HG03469 (cell line): Measurements from ENCODE around the gene PRM3.

Experiments used
- ATAC-seq: cut with Tn5 transposase; IDR thresholded peaks from one replicate; pipeline ENCODE4 v1.9.1; 2021; ENCODE audit warnings: mild to moderate bottlenecking, moderate library complexity, moderate number of reproducible peaks; ENCODE audit not compliant: unreplicated experiment

PRM3 gene

GRCh38 chr16:11248133-11248532 lies 25.3 kb downstream of the PRM3 start:
- ATAC-seq: no peak

GRCh38 chr16:11245988-11246387 lies 27.4 kb downstream of the PRM3 start:
- no peak for ATAC-seq

GRCh38 chr16:11245222-11245737 lies 28.1 kb downstream of the PRM3 start:
- ATAC-seq: no peak

- ATAC-seq: no peak
Observed at GRCh38 chr16:11242658-11243057, 30.8 kb downstream of the PRM3 start.

- ATAC-seq: no peak
Observed at GRCh38 chr16:11241480-11242204, 31.8 kb downstream of the PRM3 start.

GRCh38 chr16:11240636-11241473 lies 32.6 kb downstream of the PRM3 start:
- ATAC-seq: no peak

- ATAC-seq: no peak
Observed at GRCh38 chr16:11239644-11240632, 33.5 kb downstream of the PRM3 start.

- no peak for ATAC-seq
Observed at GRCh38 chr16:11238272-11239202, 34.9 kb downstream of the PRM3 start.

- ATAC-seq: no peak
Observed at GRCh38 chr16:11236461-11237254, 36.8 kb downstream of the PRM3 start.

GRCh38 chr16:11235703-11235991 lies 37.8 kb downstream of the PRM3 start:
- no peak for ATAC-seq

GRCh38 chr16:11234884-11235702 lies 38.3 kb downstream of the PRM3 start:
- ATAC-seq: no peak

- no peak for ATAC-seq
Observed at GRCh38 chr16:11233727-11234376, 39.6 kb downstream of the PRM3 start.

GRCh38 chr16:11232852-11233726 lies 40.3 kb downstream of the PRM3 start:
- no peak for ATAC-seq

GRCh38 chr16:11232302-11232851 lies 41.1 kb downstream of the PRM3 start:
- ATAC-seq: no peak

- ATAC-seq: no peak
Observed at GRCh38 chr16:11231367-11231970, 42.0 kb downstream of the PRM3 start.

GRCh38 chr16:11229906-11230305 lies 43.5 kb downstream of the PRM3 start:
- no peak for ATAC-seq
